NCI-H510A (cell line): ENCODE data around the gene TELO2.

Experiments
- DNase-seq: peaks from one replicate; lab custom pipeline; 2025; lab: John Stamatoyannopoulos, UW

The TELO2 gene

DNA sequence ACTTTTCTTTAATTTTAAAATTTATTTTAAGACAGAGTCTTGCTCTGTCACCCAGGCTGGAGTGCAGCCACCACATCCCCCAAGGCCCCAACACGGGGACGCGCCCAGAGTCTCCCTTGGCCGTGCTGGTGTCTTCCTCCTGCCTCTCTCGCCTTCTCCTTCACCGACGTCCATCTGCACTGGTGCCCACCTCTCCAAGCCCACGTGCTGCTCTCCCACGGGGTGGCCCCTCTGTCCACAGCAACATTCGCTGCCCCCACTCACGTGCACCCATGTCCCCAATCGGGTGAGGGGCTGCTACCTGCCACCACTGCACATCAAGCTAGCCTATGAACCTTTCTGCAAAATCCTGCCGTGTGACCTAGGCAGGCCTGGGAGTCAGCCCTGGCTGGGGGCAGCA, 43.4 kb downstream of the TELO2 start:
- no peak for DNase-seq

DNA sequence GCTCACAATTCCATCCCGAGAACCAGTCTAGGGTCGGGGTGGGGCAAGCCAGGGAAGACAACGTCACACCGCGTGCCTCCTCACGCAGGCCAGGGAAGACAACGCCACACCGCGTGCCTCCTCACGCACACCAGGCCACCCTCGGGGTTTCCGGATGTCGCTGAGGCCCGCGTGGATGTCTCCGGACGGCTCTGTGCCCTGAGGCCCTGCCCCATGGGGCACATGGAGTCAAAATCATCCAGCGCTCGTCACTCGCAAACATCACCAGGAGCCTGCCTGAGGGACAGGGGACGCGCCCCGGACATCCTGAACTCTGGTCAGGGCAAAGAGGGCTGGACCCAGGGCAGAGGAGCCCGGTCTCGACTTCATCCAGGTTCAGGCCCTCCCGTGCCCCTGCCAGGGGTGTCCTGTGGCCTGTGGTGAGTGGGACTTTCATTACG, 44.0 kb downstream of the TELO2 start:
- DNase-seq = no peak

DNA sequence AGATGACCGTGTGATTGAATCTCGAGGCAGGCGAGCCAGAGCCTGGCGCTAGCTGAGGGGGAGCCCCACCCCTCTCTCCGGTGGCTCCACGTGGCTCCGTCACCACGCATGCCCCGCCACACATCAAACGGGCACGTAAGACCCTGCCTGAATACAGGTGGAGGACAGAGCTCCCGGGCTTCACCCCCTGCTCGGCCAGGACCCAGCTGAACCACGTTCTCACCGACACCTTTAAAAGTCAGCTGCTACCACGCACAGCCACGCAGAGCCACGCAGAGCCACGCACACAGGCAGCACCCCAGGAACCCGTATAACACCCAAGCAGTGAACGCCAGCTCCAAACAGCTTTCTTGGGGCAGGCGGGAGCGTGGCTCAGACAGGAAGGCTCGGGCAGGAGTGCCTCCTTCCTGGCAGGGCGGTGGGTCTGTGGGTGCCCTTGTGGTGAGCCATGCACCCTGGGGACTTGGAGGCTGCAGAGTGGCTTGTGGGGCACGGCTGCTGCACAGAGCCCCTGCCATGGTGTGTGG, 44.7 kb downstream of the TELO2 start:
- DNase-seq = no peak

DNA sequence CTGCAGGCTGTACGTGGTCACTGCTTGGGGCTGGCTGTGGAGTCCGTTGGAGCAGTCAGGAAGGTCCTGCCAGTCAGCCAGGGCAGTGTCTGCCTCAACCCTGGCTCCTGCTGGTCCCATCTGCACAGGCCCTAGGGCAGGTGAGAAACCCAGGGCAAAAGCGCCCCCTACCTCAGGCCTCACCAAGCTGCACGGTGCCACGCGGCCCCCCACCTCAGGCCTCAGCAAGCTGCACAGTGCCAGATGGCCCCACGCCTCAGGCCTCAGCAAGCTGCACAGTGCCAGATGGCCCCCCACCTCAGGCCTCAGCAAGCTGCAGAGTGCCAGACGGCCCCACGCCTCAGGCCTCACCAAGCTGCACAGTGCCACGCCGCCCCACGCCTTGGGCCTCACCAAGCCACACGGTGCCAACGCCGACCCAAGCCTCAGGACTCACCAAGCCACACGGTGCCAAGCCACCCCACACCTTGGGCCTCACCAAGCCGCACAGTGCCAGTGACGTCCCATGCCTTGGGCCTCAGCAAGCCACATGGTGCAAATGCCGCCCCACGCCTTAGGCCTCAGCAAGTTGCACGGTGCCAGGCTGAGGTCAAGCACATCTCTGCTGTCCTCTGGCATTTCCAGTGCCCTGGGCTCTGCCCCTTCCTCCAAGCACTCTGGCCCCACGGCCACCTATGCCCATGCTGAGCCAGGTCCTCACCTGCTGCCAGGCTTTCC, 45.8 kb downstream of the TELO2 start:
- no peak for DNase-seq

DNA sequence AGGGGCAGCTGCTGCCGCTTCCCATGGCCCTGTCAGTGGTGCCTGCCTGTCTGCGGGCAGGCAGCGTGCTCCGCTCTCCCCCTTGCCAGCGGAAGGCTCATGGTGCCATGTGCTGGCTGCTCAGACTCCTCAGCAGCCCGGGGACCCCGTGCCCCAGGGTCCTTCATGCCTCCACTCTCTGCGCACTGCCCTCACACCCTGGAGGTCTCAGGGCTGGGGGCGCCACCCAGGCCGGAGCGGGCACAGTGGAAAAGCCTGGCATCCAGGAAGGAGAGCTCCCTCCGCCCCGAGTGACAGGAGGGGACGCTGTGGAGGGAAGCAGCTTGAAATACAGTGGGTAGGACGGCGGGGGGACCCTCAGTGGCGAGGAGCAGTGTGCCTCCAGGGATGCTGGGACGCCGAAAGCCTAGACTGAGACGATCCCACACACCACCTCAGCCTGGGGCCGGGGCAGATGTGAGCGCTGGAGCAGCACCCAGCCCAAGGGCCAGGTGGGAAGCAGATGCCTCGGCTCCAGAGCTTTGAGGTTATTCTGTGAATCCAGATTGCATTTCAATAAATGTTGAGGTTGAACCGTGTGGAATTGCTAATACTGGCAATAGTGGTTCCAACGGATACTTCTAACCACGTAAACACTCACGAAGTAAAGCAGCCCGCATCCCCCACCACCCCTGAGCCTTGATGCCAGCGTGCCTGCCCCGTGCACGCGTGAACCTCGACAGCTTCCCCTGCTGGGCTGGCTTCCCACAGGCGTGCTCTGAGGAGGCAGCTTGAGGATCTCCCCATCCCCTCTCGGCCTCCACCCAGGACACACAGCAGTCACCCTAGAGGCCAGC, 46.8 kb downstream of the TELO2 start:
- no peak for DNase-seq

DNA sequence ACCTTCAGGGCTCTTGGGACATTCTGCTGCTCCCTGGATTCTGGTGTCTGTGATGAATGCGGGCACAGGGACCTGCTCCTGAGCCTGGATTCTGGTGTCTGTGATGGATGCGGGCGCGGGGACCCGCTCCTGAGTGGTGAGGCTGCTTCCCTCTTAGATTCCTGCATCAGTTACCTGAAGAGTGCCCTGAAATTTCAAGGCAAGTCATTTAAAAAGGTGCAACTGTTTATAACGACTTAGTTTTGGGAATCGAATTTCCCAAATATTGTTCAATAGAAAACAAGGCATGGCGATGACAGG, 47.3 kb downstream of the TELO2 start:
- DNase-seq = no peak

DNA sequence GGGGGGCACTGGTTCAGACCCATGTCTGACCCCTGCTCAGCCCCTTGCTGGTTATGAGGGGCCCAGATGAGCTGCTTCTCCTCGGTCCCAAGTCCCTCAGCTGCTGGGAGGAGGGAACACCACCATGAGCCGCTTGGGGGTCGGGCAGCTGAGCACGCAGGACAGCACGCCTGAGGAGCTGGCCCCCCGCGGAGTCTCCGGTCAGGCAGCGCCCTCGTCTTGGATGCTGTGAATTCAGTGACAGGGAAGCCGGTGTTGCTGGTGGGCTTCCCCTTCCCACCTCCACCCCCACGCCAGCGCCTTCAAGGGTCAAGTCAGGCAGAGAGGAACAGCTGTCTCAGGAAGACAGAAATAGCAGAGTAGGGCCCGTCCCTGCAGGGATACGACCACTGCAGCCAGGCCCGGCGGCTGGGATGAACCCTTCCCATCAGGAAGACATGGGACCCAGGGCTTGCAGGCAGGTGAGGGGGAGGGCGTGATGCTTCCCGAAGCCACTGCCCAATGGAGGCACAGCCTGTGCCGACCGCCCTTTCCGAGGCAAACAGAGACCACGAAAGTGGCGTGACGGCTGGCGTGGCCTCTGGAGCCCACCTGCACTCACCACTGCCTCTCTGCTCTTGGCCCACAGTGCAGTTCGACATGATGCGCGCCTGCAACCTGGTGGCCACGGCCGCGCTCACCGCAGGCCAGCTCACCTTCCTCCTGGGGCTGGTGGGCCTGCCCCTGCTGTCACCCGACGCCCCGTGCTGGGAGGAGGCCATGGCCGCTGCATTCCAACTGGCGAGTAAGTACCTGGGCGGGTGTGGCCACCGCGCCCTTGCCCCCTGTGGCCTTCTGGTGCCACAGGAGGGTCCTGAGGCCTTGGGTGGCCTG, 48.4 kb downstream of the TELO2 start:
- DNase-seq = no peak

DNA sequence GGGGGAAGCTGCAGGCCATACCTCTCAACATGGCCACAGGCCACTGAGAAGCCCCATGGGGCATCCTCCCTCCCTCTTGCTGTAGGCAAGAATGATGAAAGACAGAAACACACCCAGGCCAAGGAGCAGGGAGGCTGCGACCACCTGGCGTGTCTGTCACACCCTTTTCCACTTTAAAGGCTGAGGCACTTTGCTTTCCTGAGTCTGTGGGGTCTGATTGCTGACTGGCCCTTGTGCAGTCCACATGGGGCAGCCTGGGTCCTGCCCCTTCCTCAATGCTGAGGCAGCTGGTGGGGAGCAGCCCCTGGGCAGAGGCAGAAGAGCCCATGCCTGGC, 49.0 kb downstream of the TELO2 start:
- no peak for DNase-seq

DNA sequence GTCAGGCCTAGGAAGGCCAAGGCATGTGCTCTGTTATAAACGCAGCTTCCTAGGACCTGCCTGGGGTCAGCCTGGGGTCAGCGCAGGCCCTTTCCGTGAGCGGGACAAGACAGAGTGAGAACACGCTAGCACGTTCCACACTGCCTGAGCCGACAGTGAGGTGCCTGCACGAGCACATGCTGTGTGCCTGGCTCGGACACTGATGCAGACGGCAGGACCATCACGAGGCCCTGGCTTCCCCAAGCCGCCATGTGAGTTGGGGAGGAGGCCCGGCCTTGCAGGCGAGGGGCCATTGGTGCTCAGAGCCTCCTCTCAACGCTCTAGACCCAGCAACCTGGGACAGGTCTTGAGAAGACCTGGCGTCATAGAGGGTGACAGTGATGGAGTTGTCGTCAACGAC, 49.4 kb downstream of the TELO2 start:
- DNase-seq = no peak

DNA sequence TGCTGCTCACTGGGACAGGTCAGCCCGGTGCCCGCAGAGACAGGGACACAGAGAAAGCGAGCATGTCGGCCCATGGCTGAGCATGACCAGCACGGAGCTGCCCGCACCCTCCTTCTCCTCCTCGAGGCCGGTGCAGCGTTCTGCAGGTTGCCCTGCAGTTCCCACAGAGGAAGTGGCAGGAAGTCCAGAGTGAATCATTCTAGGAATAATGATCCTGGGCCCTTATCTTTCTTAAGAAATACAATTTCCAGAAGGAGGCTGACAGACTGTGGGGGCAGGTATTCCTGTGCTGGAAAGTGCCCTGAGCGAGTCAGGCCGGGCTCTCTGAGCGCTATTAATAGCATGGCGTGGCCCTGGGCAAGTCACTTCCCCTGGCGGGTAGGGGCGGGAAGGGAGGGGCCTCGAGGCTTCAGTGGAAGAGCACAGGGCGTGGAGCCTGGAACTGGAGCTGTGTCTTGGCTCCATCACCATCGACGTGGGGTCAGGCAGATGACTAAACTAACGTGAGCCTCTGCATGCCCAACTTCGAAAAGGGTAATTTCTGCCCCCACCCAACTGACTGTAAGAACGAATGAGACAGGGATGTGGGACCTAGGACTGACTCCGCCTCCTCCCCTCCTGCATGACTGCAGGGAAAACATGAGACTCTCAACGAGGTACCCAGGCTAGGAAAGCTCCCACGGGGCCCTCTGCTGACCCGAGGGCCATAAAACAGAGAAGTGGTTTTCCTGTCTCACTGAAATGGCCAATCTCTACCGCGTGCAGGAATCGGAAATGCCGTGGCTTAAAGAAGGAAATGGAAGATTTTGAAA, 50.1 kb downstream of the TELO2 start:
- DNase-seq = no peak

DNA sequence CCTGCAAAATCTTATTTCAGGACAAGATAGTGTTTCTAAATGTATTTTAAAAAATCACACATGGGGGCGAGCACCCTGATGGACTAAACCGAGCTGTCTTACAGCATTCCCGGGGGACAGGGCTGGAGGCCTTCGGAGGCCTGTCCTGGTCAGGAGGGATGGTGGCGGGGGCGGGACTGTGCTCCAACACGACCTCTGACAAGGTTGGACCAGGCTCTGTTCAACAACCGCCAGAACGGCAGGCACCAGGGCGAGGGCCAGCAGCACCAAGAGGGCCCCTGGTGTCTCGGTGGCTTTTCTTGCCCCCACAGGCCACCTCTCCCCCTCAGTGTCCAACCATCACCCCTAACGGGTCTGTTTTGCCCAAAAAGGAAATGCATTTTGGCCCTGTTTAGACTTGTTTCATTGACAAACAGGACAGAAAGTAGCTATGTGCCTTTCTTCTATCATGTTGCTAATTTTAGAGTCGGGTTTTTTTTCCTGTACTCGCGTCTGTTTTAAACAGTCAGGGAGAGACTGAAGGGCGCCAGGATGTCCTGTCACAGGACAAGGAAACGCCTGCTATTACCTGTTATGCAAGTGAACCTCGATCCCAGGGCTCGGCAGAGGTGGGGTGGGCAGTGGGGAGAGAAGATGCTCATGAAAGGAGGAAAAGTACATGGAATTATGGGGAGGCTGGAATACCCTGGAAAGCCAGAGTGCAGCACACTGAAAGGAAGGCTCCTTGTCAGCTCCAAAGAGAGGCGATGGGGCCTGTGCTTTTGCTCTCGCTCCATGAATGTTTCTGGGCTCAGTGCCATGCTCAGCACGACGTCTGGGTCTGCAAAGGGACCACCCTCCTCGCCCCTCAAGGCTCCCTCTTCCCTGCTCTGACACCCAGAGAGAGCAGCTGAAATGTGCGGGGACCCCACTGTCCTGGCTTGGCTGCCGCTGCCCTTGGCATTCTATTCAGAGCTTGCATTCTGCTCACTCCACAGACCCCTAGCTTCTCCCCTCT, 52.2 kb downstream of the TELO2 start:
- no peak for DNase-seq

DNA sequence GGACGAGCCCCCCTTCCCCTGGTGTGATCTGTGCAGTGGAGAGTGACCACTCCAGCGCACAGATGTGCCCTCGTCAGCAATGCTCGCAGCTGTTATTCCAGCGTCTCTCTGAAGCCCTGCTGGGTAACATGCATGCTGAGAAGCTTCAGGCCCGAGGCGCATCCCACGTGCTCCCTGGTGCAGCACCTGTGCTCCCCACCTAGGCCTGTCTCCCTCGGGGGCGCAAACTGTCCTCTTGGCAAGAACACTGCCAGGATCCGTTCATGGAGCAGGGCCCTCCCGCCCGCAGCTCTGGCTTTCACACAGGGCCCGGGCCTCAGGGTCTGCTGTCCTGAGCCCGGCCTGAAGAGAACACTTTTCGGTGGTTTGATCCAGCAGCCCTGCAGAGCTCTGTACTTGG, 53.3 kb downstream of the TELO2 start:
- DNase-seq = no peak

DNA sequence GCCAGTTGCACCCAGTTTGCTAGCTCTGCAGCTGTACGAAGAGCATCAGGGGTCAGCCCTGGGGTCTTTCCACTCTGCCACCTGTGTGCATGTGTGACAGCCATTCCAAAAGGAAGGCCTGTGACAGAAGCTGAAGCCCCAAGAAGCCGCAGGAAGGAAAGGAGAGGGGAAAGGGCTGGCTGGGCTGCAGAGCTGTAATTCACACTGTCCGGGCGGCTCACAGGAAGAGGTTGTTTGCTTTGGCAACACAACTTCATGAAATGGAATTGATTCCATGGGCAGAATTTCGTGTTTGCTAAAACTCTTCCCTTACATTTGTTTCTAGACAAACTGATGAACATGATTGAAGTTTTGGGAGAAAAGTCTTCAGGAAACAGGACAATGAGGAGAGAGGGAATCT, 55.1 kb downstream of the TELO2 start:
- DNase-seq = no peak

DNA sequence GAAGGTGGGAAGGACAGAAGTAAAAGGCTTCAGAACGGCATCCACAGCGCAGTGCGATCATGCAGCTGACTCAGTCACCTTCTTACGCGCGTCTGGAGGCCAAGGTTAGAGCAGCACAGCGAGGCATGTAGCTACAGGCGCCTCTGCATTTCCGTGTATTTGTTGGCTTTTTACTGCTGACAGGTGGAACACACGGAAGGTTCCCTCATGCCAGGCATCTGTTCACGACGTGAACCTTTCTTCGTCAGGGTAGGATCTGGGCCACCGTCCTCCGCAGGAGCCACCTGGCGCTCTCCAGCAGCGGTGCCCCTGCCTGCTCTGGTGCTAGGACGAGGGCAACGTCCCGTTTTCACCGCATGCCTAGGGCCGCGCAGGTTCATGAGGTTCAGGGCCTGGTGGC, 55.6 kb downstream of the TELO2 start:
- no peak for DNase-seq

DNA sequence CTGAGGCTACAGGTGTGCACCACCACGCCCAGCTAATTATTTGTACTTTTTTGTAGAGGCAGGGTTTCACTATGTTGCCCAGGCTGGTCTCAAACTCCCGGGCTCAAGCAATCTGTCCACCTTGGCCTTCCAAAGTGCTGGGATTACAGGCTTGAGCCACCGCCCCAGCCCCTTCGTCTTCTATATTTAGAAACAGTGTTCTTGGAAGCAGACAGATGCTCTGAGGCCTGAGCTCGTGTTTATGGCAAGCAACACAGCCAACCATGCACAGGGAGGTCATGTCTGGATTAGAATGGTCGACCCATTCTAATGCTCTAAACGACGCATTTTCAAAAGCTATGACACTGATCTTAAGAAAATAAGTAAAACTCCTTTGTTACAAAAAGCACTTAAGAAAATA, 56.9 kb downstream of the TELO2 start:
- no peak for DNase-seq

DNA sequence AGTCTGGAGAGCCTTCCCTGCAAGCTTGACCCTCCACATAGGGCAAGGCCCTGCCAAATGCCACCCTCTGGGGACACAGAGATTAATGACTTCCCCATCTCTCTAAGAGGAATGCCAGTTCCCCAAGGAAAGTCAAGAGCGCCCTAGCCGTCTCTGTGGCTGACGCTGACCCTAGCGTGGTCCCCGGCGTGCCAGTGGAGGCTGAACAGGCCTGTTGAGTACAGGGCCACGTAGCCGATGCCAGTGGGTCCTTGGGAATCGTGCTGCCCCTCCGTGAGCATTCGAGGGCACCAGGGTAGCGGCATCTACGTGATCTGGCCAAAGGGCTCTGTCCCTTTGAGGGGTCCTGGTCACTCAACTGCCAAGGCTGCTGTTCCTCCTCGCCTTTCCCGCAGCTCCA, 57.5 kb downstream of the TELO2 start:
- DNase-seq = no peak

DNA sequence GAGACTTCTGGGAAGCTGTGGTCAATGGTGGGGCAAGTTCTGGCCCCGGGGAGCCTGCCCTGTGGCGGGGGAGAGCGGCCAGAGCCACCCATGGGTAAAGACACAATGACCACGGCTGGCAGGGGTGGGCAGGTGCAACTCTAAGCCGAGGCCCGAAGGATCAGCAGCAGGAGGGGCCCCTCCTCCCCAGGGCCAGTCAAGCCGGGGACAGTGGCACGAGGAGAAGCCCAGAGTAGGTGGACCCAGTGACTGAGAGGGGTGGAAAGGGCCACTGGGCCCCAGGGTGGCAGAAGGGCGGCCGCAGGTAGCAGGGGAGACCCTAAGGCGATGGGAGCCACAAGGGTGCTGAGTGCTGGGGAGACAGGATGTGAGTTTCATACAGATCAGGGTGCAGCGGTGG, 58.0 kb downstream of the TELO2 start:
- no peak for DNase-seq

DNA sequence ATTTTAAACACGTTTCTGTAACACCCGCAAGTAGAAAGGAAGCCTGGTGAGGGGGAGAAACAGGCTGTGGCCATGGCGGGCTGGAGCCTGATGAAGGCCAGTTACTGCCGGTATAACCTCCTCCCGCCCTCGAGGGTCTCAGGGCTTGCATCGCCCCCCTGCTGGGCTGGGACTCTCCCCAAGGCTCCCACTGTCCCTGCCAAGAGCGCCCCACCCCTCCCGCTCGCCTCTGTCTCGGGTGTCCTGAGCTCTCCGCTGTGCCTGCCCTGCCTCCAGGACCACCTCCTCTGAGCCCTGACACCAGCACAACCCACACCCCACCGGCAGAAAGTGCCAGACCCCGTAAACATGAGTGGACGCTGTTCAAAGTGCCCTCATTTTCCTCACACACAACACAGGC, 59.0 kb downstream of the TELO2 start:
- DNase-seq = no peak

DNA sequence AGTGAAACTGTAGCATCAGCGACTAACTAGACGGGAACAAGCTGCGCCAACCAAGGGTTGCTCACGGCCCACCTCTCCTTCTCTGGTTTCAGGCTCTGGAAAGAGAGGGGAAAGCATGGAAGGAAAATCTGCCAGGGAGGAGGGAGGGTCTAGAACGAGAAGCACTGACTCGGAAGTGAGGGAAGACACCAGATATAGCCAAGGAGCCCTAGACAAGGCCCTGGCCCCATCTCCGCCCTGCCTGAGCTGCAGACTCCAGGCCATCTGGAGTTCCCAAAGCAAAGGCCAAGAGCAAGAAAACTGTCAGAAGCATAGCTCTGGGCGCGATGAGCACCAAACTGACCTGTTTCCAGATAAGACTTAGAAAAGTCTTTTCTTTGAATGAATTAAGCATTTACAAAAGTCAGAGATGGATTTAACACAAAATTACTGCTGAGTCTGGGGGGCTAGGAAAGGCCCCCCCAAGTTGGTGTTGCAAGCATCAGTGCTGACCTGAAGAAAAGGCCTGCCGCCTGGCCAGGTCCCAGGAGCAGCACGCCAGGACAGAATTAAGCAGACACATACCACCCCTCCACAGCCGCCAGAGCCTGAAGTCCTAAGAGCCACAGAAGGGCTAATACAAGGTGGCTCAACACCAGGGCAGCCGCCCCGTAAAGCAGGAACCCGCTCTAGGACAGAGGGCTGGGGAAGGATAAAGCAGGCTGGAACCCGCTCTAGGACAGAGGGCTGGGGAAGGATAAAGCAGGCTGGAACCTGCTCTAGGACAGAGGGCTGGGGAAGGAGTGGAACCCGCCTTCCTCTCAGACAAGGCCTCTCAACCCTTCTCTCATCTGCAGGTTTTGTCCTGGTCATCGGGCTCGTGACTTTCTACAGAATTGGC, 61.0 kb downstream of the TELO2 start:
- no peak for DNase-seq
